Activated CD8-positive, alpha-beta T cell treated with anti-CD3 and anti-CD28 coated beads for 36 hours (primary cell): ENCODE results near the gene CHD1L. TPM values are rescaled to one million over a fixed set of nuclear protein-coding genes. Genes with fewer than 3 reads are reported as not detected.

Experiments used
- ATAC-seq: fragments of 200-7000 bp; cut with Tn5 transposase; one replicate; pipeline ENCODE4 v1.10.0; 2021; ENCODE audit warnings: mild to moderate bottlenecking, moderate library complexity
- CTCF ChIA-PET: fragments of 350-600 bp; sonication (Branson Sonifier 250); formaldehyde crosslinking; loops from one replicate; lab custom pipeline; 2021; ENCODE audit warnings: antibody characterized with exemption; lab: Charles Lee
- POLR2A ChIA-PET: fragments of 350-600 bp; sonication (Branson Sonifier 250); formaldehyde crosslinking; loops from one replicate; lab custom pipeline; 2021; ENCODE audit warnings: antibody characterized with exemption; lab: Charles Lee
- DNase-seq: peaks from one replicate; pipeline ENCODE4 v3.0.0-alpha.2; 2020
- H3K27ac Mint-ChIP-seq: one replicate; pipeline ENCODE4 v1.8.0; 2021; ENCODE audit warnings: mild to moderate bottlenecking, mixed read lengths
- H3K27me3 Mint-ChIP-seq: one replicate; pipeline ENCODE4 v1.8.0; 2021; ENCODE audit warnings: mixed read lengths
- H3K36me3 Mint-ChIP-seq: one replicate; pipeline ENCODE4 v1.8.0; 2021; ENCODE audit warnings: low read depth, mixed read lengths
- H3K4me1 Mint-ChIP-seq: one replicate; pipeline ENCODE4 v1.8.0; 2021; ENCODE audit warnings: low read depth, mixed read lengths
- H3K4me3 Mint-ChIP-seq: one replicate; pipeline ENCODE4 v1.8.0; 2021; ENCODE audit warnings: mild to moderate bottlenecking, moderate library complexity, mixed read lengths
- H3K9me3 Mint-ChIP-seq: one replicate; pipeline ENCODE4 v1.8.0; 2021; ENCODE audit warnings: mixed read lengths
- CTCF ChIP-seq: fragments of 200-600 bp; IDR thresholded peaks from one replicate; pipeline ENCODE4 v1.8.0; 2022; ENCODE audit warnings: antibody characterized with exemption, mild to moderate bottlenecking
- intact Hi-C: fragments of 100-400 bp; cut with micrococcal nuclease; formaldehyde crosslinking; loops from one replicate; pipeline ENCODE4 v1.10.0; 2022
- total RNA-seq, 2 experiments: library from RNA; stranded (reverse); gene quantifications; one replicate each; pipeline ENCODE4 v1.2.3, GENCODE V29; 2021

CHD1L gene
- total RNA-seq, 2 experiments from 2014 or later = 80.5 to 81.1 TPM

GRCh38 chr1:147243841-147244240 lies 1.4 kb downstream of the CHD1L start:
- Mint-ChIP-seq H3K9me3 (no peaks in the 10 kb centered on the region), H3K4me1 (peaks cover 47% of the 10 kb centered on the region), H3K27ac (peak overlapping the region; percentile 78), H3K4me3 (peak overlapping the region; percentile 76), H3K27me3 (no peaks in the 10 kb centered on the region), H3K36me3 (peaks cover 24% of the 10 kb centered on the region)
- ATAC-seq (no peak), DNase-seq (no peak)
- intact Hi-C loops = loop anchor here (2.0 to 10.0 kb wide), 2 partner anchors 71 to 159 kb away; partner anchors contain the start of gene PRKAB2
- TF ChIP-seq CTCF = no peak
- POLR2A ChIA-PET = interaction anchor here (1.0 to 3.5 kb wide), 6 partner anchors 10 to 159 kb away, joined by 3 to 47 read pairs (median 4); partner anchors contain the start of gene FMO5
- CTCF ChIA-PET = interaction anchor here (0.6 to 5.1 kb wide), 14 partner anchors 10 to 531 kb away, joined by 3 to 80 read pairs (median 4); partner anchors contain the start of gene PRKAB2

GRCh38 chr1:147245129-147245528 lies 2.6 kb downstream of the CHD1L start:
- Mint-ChIP-seq H3K27ac (no peak overlapping the region), H3K27me3 (no peaks in the 10 kb centered on the region), H3K4me3 (peak overlapping the region; percentile 52), H3K36me3 (peaks cover 27% of the 10 kb centered on the region), H3K9me3 (no peaks in the 10 kb centered on the region), H3K4me1 (peaks cover 57% of the 10 kb centered on the region)
- intact Hi-C loops = loop anchor here (10.0 kb wide), 1 partner anchor 160 kb away; no protein-coding TSS in a partner anchor
- ATAC-seq (no peak), DNase-seq (no peak)
- no peak for TF ChIP-seq CTCF
- ChIA-PET CTCF (interaction anchor here (5.1 kb wide), 1 partner anchor 74 kb away, joined by 80 read pairs; the partner anchor contains the start of gene PRKAB2), POLR2A (interaction anchor here (1.1 to 2.3 kb wide), 2 partner anchors 73 to 161 kb away, joined by 3 to 7 read pairs; partner anchors contain the start of gene PRKAB2)

- intact Hi-C loops = loop anchor here (10.0 kb wide), 1 partner anchor 161 kb away; no protein-coding TSS in a partner anchor
- Mint-ChIP-seq H3K9me3 (no peaks in the 10 kb centered on the region), H3K27ac (peak overlapping the region; percentile 53), H3K27me3 (no peaks in the 10 kb centered on the region), H3K4me1 (peaks cover 61% of the 10 kb centered on the region), H3K4me3 (peak overlapping the region; percentile 20), H3K36me3 (peaks cover 27% of the 10 kb centered on the region)
- ATAC-seq (peak; percentile 10), DNase-seq (peak; percentile 41)
- ChIA-PET POLR2A (interaction anchor here (0.7 to 2.3 kb wide), 3 partner anchors 22 to 161 kb away, joined by 3 to 7 read pairs (median 3); partner anchors contain the start of gene PRKAB2), CTCF (interaction anchor here (5.1 kb wide), 1 partner anchor 75 kb away, joined by 80 read pairs; the partner anchor contains the start of gene PRKAB2)
- TF ChIP-seq CTCF = no peak
Measured at GRCh38 chr1:147245586-147246021, 3.1 kb downstream of the CHD1L start.

GRCh38 chr1:147246044-147246690 lies 3.7 kb downstream of the CHD1L start:
- ATAC-seq (no peak), DNase-seq (no peak)
- H3K4me1 Mint-ChIP-seq = peaks cover 67% of the 10 kb centered on the region
- H3K4me3 Mint-ChIP-seq = peak overlapping the region; percentile 20
- TF ChIP-seq CTCF = no peak
- intact Hi-C loops = loop anchor here (10.0 kb wide), 1 partner anchor 161 kb away; no protein-coding TSS in a partner anchor
- ChIA-PET CTCF (interaction anchor here (5.1 kb wide), 1 partner anchor 75 kb away, joined by 80 read pairs; the partner anchor contains the start of gene PRKAB2), POLR2A (interaction anchor here (0.7 to 2.3 kb wide), 4 partner anchors 20 to 162 kb away, joined by 3 to 7 read pairs (median 3); partner anchors contain the start of gene PRKAB2)
- H3K9me3 Mint-ChIP-seq = no peaks in the 10 kb centered on the region
- no peaks in the 10 kb centered on the region for H3K27me3 Mint-ChIP-seq
- peaks cover 27% of the 10 kb centered on the region for H3K36me3 Mint-ChIP-seq
- peak overlapping the region; percentile 53 for H3K27ac Mint-ChIP-seq
